RKO (cell line): Measurements from ENCODE around the gene NXNL1.

Experiments used
- DNase-seq: peaks from one replicate; pipeline ENCODE4 v3.0.0-alpha.2; 2016; ENCODE audit warnings: low spot score

NXNL1 gene

GRCh38 chr19:17455308-17456123, 5.2 kb downstream of the NXNL1 start:
- no peak for DNase-seq

- DNase-seq = no peak
Measured at GRCh38 chr19:17454576-17455071, 6.1 kb downstream of the NXNL1 start.

DNA sequence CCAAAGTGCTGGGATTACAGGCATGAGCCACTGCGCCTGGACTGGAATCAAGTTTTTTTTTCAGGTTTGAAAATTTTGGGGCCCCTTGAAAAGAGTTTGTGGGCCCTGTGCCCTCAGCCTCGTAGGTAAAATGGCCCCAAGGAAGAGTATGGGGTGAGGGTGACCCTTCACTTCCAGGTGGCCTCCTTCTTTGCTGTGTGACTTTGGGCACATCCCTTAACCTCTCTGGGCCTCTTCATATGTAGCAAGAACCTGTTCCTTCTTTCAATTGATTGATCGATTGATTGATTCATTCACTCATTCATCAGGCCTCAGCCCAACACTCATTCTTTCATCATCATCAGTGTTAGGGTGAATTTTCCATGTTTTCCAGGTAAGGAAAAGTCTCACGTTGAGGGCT, 8.9 kb downstream of the NXNL1 start:
- DNase-seq = no peak

- peak; percentile 60 for DNase-seq
Measured at GRCh38 chr19:17450264-17451075, 10.3 kb downstream of the NXNL1 start.

- DNase-seq = no peak
Measured at GRCh38 chr19:17448131-17448967, 12.4 kb downstream of the NXNL1 start, which contains the start of gene TMEM221. Gene TMEM221, minus strand, starts transcription at chr19:17448668. Its CDS starts 206 bp downstream, at chr19:17448462.

DNA sequence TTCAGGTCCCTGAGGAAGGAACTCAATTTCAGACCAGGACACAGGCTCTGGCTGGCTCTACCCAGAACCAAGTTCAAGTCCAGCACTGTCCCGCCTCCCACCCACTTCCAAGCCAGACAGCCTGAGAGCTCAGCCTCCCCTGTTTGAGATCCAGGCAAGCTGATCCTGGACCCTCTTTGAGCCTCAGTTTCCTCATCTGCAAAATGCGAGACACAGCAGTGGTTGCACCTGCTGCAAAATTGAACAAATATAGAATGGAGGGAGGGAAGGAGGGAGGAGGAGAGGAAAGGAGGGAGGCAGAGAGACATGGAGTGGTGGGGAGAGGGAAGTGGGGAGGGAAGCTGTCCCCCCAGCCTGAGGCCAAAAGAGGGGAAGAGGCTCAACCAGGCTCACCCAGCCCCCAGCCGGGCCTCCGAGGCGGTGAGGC, 13.0 kb downstream of the NXNL1 start:
- no peak for DNase-seq

DNA sequence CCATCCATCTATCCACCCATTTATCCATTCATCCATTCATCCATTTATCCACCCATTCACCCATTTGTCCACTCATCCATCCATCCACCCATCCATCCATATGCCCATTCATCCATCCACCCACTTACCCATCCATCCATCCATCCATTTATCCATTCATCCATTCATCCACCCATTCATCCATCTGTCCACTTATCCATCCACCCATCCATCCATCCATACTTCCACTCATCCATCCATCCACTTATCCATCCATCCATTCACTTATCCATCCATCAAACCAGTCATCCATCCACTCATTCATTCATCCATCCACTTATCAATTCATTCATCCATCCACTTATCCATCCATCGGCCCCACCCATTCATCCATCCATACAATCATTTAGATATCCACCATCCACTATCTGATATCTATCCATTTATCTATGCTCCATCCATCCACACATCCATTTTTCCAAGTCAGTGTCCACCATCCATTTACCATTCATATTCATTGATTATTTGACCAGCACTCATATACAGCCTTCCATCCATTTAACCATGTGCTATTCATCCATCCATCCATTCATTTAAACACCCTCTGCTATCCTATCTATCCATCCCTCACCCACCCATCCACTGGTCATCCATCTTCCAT, 15.1 kb downstream of the NXNL1 start:
- DNase-seq = no peak

- peak; percentile 51 for DNase-seq
Measured at GRCh38 chr19:17441241-17442021, 19.3 kb downstream of the NXNL1 start.

- DNase-seq = no peak
Measured at GRCh38 chr19:17436874-17437267, 23.9 kb downstream of the NXNL1 start.

- no peak for DNase-seq
Measured at GRCh38 chr19:17436094-17436873, 24.4 kb downstream of the NXNL1 start.

DNA sequence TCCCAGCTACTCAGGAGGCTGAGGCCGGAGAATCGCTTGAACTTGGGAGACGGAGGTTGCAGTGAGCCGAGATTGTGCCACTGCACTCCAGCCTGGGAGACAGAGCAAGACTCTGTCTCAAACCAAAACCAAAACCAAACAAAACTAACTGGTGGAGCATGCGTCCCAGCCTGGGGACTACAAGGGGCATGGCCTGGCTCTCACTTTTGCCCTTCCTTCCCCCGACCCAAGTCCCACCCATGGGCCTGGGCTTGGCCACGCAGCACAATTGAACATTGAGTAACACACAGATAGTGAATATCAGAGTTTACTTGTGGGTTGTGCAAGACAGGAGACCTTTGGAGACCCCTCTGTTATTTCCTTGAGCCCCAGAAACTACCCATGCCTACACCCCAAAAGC, 25.5 kb downstream of the NXNL1 start:
- DNase-seq = no peak

DNA sequence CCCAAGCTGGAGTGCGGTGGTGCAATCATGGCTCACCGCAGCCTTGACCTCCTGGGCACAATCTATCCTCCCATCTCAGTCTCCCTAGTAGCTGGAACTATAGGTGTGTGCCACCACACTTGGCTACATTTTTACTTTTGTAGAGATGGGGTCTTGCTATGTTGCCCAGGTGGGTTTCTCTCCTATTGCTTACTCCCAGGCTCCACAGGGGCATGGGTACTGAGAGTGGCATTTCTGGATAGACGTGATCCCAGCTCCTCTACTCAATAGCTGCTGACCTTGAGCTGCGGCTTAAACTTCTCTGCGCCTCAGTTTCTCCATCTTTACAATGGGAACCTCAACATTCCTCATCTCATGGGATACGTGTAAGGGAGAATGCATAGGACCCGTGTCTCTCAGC, 29.3 kb downstream of the NXNL1 start:
- no peak for DNase-seq

GRCh38 chr19:17429641-17430113, 31.0 kb downstream of the NXNL1 start:
- no peak for DNase-seq

DNA sequence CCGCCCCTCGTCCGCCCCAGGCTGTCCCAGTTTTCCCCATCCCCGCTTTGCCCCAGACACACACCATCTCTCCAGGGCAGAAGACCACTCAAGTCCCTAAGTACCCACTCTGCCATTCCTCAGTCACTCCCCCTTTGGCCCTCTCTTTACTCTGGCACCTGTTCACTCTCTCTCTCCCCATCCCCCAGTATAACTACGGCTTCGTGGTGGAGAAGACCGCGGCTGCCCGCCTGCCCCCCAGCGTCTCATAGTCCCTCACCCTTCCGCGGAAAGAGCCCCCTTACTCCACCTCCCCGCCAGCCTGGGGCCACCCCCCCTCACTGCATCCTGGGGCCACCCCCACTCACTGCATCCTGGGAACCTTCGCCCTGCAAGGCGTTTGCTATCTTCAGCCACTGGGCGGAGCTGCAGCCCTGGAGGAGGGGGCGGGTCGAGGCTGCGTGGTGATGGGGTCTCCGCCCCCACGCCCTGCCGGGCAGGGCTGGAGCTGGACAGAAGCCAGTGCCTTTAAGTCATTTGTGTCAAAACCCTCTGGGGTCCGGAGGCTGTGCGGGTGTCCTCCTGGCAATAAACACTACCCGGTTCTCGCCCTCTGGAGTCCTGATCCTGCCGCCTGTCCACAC, 35.9 kb downstream of the NXNL1 start:
- DNase-seq = no peak

- no peak for DNase-seq
Measured at GRCh38 chr19:17423429-17424208, 37.1 kb downstream of the NXNL1 start.

- DNase-seq = no peak
Measured at GRCh38 chr19:17421942-17422341, 38.8 kb downstream of the NXNL1 start.

DNA sequence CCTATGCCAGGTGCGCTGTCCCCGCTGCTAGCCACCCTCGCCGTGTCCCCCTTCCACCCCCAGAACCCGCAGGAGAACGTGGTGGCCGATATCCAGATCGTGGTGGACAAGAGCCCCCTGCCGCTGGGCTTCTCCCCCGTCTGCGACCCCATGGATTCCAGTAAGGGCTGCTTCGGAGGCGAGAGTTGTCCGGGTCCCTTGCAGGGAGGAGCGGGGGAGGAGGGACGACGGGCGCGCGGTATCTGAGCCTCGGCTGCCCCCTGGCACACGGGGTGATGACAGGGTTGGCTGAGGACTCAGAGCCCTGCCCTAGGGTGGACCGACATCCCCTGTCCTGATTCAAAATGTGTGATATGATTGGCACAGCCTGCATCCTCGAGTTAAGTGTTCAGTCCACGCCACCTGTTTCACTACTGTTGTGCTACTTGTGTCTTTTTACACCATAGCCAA, 40.2 kb downstream of the NXNL1 start:
- peak; percentile 63 for DNase-seq
